RWPE2 (cell line): Measurements from ENCODE around the gene KIF26A.

ENCODE experiments used
- ATAC-seq: fragments of 200-7000 bp; cut with Tn5 transposase; 3 replicates; pipeline ENCODE4 v1.9.1; 2021; ENCODE audit warnings: low read depth
- DNase-seq: peaks from one replicate; pipeline ENCODE4 v3.0.0-alpha.2; 2020; ENCODE audit warnings: low spot score
- H3K27ac ChIP-seq: fragments of 450-650 bp; 2 replicates; pipeline ENCODE4 v1.5.1; 2017; ENCODE audit warnings: mild to moderate bottlenecking; ENCODE audit not compliant: poor library complexity, severe bottlenecking
- H3K27me3 ChIP-seq: fragments of 250-450 bp; sonication (Bioruptor Pico); 2 replicates; pipeline ENCODE4 v1.5.1; 2021; ENCODE audit warnings: mild to moderate bottlenecking, moderate library complexity; ENCODE audit not compliant: insufficient read depth, poor library complexity, severe bottlenecking
- H3K36me3 ChIP-seq: fragments of 250-450 bp; sonication (Bioruptor Pico); 2 replicates; pipeline ENCODE4 v1.5.1; 2020; ENCODE audit warnings: low read depth, mild to moderate bottlenecking, moderate library complexity
- H3K4me1 ChIP-seq: fragments of 250-450 bp; sonication (Bioruptor Pico); 2 replicates; pipeline ENCODE4 v1.5.1; 2021; ENCODE audit warnings: mild to moderate bottlenecking, moderate library complexity; ENCODE audit not compliant: insufficient read depth, poor library complexity, severe bottlenecking
- H3K4me3 ChIP-seq: fragments of 250-450 bp; sonication (Bioruptor Pico); 2 replicates; pipeline ENCODE4 v1.5.1; 2021; ENCODE audit warnings: mild to moderate bottlenecking, moderate library complexity; ENCODE audit not compliant: severe bottlenecking
- H3K9me3 ChIP-seq: fragments of 250-450 bp; sonication (Bioruptor Pico); 2 replicates; pipeline ENCODE4 v1.5.1; 2021; ENCODE audit warnings: mild to moderate bottlenecking, moderate library complexity; ENCODE audit not compliant: severe bottlenecking
- CTCF ChIP-seq: fragments of 450-650 bp; IDR thresholded peaks from one replicate; pipeline ENCODE4 v1.5.1; 2017; ENCODE audit warnings: mild to moderate bottlenecking, moderate library complexity; ENCODE audit not compliant: poor library complexity, severe bottlenecking

KIF26A gene

DNA sequence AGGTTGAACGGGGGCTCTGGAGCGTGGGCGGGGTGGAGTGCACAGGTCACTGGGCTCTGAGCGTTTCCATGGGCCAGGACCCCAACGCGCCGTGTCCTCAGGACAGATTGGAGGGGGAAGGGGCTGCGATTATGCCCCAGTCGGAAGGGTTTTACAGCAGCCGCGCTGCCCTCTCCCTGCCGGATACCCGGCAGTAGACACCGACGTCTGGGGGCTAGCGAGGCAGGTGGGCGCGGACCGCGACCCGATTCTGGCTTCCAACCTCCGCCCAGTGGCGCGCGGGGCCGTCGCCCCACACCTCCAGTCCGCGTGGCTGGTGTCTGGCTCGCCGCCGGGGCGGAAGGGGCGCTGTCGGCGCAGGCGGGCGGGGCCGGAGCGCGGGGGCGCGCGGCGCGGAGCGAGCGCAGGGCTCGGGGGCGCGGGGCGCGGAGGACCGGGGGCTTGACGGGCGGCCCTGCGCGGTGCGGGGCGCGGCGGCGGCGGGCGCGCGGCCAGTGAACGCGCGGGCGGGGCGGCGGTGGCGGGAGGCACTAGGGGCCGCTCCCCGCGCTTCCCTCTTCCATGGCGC is 2.4 kb upstream of the KIF26A start:
- Histone ChIP-seq H3K27ac (no peak overlapping the region), H3K36me3 (no peaks in the 10 kb centered on the region), H3K4me1 (no peaks in the 10 kb centered on the region), H3K4me3 (peak overlapping the region; percentile 3), H3K27me3 (peaks cover 63% of the 10 kb centered on the region), H3K9me3 (no peaks in the 10 kb centered on the region)
- no peak for ATAC-seq
- TF ChIP-seq CTCF: no peak
- DNase-seq: no peak

DNA sequence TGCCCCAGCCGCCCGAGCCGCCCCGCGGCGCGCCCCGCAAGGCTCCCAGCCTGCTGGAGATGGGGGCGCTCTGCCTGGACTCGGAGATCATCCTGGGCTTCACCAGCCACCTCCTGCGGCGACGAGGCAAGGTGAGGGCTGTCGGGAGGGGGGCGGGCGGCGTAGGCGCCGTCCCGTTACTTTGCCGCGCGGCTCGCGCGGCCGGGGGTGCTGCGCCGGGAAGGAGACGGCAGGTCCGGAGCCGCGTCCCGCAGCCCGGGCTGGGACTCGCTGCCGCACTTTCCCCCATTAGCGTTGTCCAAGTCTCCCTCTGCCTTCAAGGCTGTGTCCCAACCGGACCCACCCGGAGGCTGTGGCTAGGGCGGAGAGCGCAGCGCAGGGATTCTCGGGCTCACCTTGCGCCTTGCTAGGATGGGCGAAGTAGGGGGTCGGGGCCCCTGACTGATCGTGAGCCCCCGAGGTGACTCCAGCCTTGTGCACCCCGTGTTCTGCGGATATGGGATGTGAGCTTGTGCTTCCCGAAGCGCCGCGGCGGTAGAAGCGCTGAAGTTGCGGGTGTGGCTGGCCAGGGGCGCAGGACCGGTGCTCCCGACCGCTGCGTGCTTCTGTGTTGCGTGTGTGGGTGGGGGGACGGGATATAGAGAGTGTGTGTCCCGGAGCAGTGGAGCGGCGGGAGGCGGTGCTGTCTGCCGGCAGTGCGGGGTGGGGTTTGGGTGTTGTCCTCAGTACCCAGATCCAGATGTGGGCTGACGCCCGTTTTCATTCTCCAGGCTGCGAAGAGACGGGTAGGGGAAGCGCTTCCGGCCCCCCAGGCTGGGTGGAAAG is 1.7 kb upstream of the KIF26A start:
- peak; percentile 67 for DNase-seq
- TF ChIP-seq CTCF: no peak
- peaks cover 63% of the 10 kb centered on the region for H3K27me3 ChIP-seq
- no peaks in the 10 kb centered on the region for H3K36me3 ChIP-seq
- peak overlapping the region; percentile 3 for H3K4me3 ChIP-seq
- H3K4me1 ChIP-seq: no peaks in the 10 kb centered on the region
- no peak for ATAC-seq
- H3K27ac ChIP-seq: no peak overlapping the region
- H3K9me3 ChIP-seq: no peaks in the 10 kb centered on the region

DNA sequence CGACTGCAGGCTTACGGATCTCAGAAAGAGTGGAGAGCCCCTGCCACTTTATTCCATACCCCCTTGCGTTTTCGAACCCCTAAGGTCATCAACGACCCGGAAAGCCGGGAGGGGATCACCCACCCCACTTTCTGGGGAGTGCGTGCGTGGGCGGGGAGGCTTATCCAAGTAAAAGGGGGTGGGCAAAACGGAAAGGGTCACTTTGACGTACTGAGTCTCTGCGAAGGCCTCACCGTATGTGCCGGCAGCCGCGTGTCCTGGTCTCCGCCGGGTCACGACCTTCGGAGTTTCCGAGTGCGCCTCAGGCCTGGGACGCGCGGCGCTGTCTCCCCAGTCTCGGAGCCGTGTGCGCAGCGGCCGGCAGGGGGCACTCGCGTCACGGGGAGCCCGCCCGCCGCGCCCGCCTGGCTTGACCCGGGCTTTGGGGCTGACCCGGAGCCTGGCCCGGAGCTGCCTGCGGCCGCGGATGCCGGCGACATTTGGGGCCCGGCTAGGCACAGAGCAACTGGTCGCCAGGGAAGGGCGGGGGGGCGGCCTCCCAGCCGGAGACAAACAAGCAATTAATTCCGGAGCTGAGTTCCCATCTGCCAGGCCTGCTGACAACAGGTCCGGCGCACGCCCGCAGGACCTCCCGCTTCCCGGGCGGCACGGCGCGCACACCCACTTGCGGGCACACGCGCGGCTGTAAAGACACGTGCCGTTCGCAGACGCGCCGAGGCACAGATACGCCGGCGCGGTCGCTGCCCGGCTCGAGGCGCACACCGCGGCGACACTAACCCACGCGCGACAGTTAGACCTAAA is 890 bp upstream of the KIF26A start:
- Histone ChIP-seq H3K27ac (no peak overlapping the region), H3K4me1 (no peaks in the 10 kb centered on the region), H3K27me3 (peaks cover 63% of the 10 kb centered on the region), H3K9me3 (no peaks in the 10 kb centered on the region), H3K4me3 (peak overlapping the region; percentile 39), H3K36me3 (no peaks in the 10 kb centered on the region)
- DNase-seq: peak; percentile 74
- peak; percentile 62 for ATAC-seq
- TF ChIP-seq CTCF: peak; percentile 97

GRCh38 chr14:104138718-104139459 is 502 bp downstream of the KIF26A start:
- Histone ChIP-seq H3K36me3 (no peaks in the 10 kb centered on the region), H3K4me1 (no peaks in the 10 kb centered on the region), H3K27me3 (peaks cover 65% of the 10 kb centered on the region), H3K9me3 (no peaks in the 10 kb centered on the region), H3K27ac (no peak overlapping the region), H3K4me3 (peak overlapping the region; percentile 39)
- ATAC-seq (peak; percentile 20), DNase-seq (peak; percentile 70)
- no peak for TF ChIP-seq CTCF
